ENCODE measurements around the gene ZBTB7C.

ZBTB7C gene

GRCh38 chr18:48104705-48105104 lies 304.5 kb downstream of the ZBTB7C start:
- TF ChIP-seq, protein P1, sequence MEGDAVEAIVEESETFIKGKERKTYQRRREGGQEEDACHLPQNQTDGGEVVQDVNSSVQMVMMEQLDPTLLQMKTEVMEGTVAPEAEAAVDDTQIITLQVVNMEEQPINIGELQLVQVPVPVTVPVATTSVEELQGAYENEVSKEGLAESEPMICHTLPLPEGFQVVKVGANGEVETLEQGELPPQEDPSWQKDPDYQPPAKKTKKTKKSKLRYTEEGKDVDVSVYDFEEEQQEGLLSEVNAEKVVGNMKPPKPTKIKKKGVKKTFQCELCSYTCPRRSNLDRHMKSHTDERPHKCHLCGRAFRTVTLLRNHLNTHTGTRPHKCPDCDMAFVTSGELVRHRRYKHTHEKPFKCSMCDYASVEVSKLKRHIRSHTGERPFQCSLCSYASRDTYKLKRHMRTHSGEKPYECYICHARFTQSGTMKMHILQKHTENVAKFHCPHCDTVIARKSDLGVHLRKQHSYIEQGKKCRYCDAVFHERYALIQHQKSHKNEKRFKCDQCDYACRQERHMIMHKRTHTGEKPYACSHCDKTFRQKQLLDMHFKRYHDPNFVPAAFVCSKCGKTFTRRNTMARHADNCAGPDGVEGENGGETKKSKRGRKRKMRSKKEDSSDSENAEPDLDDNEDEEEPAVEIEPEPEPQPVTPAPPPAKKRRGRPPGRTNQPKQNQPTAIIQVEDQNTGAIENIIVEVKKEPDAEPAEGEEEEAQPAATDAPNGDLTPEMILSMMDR (IDR thresholded peaks at IDR 0.05; ENCODE audit: insufficient read depth, low read depth, low read length, missing control alignments): no peak
- no peak overlapping the region for H3K4me3 ChIP-seq (ENCODE audit: low read length)
- DNase-seq (ENCODE audit: low read depth): no peak

DNA sequence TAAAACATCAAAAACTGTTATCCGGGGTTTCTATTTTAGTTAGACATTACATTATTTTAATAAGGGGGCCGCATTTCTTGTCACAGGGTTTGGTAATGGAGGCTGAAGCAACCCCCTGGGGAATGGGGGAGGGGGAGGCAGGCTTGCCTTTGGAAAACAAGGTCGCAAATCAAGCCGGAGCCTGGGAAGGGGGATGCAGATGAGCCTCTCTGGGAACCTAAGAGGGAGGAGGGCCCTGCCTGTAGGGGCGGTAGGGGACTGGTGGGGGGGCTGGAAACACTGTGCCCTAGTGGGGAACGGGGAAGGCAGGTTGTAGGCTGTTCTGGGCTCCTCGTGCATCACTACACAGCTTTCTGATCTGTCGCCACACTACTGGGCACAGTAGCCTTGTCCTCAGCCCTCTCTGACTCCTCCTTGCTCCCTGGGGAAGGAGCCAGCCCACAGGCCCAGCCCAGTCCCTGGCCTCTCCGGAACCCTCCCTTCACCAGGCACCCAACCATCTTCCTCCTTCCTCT lies 308.5 kb downstream of the ZBTB7C start:
- no peak for DNase-seq (ENCODE audit: low read depth)
- H3K4me3 ChIP-seq (ENCODE audit: low read length): no peak overlapping the region
- TF ChIP-seq, protein P1 (IDR thresholded peaks at IDR 0.05; ENCODE audit: insufficient read depth, low read depth, low read length, missing control alignments): no peak

DNA sequence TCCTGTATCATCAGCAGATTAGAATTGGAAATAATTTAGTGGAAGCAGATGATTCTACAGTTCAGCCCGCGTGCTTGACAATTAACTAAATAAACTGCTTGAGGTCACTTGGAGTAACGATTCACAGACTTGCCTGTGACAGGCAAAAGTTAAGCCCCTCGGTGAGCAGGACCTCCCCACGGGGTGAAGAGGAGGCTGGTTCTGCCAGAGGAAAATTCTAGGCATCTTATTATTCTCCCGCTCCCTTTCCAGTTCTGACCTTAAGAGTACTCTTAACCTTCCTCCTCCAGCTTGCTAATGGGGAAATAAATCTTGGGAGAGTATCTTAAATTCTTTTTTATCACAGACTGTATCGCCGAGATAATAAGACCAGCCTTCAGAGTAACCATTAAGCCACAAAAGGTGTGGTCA lies 309.0 kb downstream of the ZBTB7C start:
- no peak for DNase-seq (ENCODE audit: low read depth)
- H3K4me3 ChIP-seq (ENCODE audit: low read length): no peak overlapping the region
- TF ChIP-seq, protein P1 (IDR thresholded peaks at IDR 0.05; ENCODE audit: insufficient read depth, low read depth, low read length, missing control alignments): no peak

GRCh38 chr18:48099481-48100164 lies 309.6 kb downstream of the ZBTB7C start:
- no peak for DNase-seq (ENCODE audit: low read depth)
- H3K4me3 ChIP-seq (ENCODE audit: low read length): no peak overlapping the region
- TF ChIP-seq, protein P1 (IDR thresholded peaks at IDR 0.05; ENCODE audit: insufficient read depth, low read depth, low read length, missing control alignments): no peak

DNA sequence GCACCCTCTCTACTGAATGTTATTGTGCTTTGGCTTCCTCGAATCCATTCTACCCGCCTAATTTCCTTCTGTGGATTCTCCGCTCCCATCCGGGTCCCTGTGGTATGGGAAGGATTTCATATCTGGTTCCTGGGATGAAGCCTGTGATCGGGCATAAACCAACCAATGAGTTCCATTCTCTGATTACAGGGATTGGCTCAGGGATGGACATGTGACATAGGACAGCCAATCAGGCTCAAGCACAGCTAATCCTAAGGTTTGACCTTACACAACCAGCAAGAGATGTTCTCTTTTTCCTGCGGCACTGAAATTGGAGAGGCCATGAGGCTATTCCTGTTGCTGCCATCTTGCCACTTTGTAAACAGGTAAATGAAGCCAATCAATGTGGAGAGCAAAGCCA lies 310.6 kb downstream of the ZBTB7C start:
- no peak overlapping the region for H3K4me3 ChIP-seq (ENCODE audit: low read length)
- TF ChIP-seq, protein P1 (IDR thresholded peaks at IDR 0.05; ENCODE audit: insufficient read depth, low read depth, low read length, missing control alignments): no peak
- no peak for DNase-seq (ENCODE audit: low read depth)

DNA sequence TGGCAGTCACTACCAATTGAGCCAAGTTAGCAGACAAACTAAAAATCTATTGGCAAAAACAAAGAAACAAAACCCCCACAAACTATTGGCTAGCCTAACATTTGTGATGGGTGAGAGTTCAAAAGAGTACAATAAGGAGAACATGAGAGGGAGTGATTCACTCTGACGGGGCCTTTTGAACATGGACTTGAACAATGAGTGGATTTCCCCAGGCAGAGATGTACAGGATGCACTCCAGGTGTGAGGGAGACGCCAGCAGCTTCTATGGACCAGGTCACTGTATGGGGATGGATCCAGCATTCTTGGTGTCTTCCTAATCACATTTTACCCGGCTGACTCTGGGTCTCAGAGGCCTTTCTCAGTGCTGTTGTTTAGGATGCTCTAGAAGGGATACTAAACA lies 311.2 kb downstream of the ZBTB7C start:
- TF ChIP-seq, protein P1 (IDR thresholded peaks at IDR 0.05; ENCODE audit: insufficient read depth, low read depth, low read length, missing control alignments): no peak
- DNase-seq (ENCODE audit: low read depth): peak; percentile 83
- H3K4me3 ChIP-seq (ENCODE audit: low read length): no peak overlapping the region

DNA sequence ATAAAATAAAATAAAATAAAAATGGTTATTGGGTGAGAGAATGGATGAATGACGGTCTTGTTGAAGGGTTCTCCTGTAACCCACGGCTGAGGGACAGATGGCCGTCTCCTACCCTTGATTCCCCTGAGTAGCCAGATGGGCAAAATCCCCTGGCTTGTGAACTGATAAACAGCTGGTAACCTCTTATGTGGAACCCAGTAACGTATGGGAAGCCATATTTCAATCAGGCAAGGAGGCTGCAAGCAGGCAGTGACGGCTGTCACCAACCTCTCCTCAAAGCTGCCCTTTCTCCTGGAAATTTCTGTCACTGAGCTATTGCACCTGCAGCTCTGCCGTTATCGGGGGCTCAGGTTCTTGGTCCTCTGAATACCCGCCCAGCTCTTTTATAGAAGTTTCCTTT lies 313.5 kb downstream of the ZBTB7C start:
- no peak overlapping the region for H3K4me3 ChIP-seq (ENCODE audit: low read length)
- TF ChIP-seq, protein P1 (IDR thresholded peaks at IDR 0.05; ENCODE audit: insufficient read depth, low read depth, low read length, missing control alignments): no peak
- DNase-seq (ENCODE audit: low read depth): no peak
